ENCODE results near the gene VCL. TPM values are rescaled to one million over a fixed set of nuclear protein-coding genes. Genes with fewer than 3 reads are reported as not detected.

Gene VCL
- total and polyA plus RNA-seq, 9 of the 15 experiments (the other 6 are each of a cell fraction or from before 2014, with no cell fraction given) = 29.8 to 186 (median 76.4) TPM

DNA sequence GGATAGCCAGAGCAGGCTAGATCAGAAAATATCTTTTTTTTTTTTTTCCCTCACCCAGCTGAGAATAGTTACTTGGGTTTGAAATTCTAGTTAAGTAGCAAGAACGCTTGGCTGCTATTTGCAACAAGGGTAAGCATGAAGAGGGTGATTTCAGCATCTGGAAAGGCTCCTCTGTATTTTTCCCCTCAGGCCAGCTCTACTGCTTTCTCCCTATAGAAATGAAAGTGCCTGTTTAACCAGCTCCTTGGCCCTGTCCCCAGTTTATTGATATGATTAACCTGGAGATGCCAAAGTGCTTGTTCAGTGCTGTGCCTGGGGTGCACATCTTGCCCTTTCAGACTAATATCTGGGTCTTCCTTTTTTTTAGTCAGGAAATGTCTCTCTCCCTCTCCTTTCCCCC is 115.6 kb downstream of the VCL start:
- in situ Hi-C loops (cut with MboI) (no loop called here), intact Hi-C loops (cut with micrococcal nuclease) (no loop called here)
- no peaks in the 10 kb centered on the region for H4K20me1 ChIP-seq (replicated peaks; ENCODE audit: control insufficient read depth, insufficient read depth, low read length)
- POLR2A ChIA-PET = interaction anchor here (0.7 to 1.9 kb wide), 4 partner anchors 10 to 1121 kb away, joined by 3 to 11 read pairs (median 4); no protein-coding TSS in a partner anchor
- H3K9ac ChIP-seq (ENCODE audit: insufficient read depth in 1 of 2, low read depth in 2 of 2, low read length in 2 of 2) = no peak overlapping the region
- no peaks in the 10 kb centered on the region for H3K9me1 ChIP-seq (ENCODE audit: control insufficient read depth, insufficient read depth, low read length)
- no TSS peak for BruUV-seq (replicated peaks)
- FAIRE-seq (no peak), DNase-seq (ENCODE audit: extremely low read depth in 1 of 4, low spot score in 3 of 4) (no peak), ATAC-seq (no peak)
- H3K4me3 ChIP-seq = no peak overlapping the region
- no peaks in the 10 kb centered on the region for H3K9me3 ChIP-seq (replicated peaks; ENCODE audit: control insufficient read depth, insufficient read depth, low read depth, low read length)
- TF ChIP-seq, protein P1, sequence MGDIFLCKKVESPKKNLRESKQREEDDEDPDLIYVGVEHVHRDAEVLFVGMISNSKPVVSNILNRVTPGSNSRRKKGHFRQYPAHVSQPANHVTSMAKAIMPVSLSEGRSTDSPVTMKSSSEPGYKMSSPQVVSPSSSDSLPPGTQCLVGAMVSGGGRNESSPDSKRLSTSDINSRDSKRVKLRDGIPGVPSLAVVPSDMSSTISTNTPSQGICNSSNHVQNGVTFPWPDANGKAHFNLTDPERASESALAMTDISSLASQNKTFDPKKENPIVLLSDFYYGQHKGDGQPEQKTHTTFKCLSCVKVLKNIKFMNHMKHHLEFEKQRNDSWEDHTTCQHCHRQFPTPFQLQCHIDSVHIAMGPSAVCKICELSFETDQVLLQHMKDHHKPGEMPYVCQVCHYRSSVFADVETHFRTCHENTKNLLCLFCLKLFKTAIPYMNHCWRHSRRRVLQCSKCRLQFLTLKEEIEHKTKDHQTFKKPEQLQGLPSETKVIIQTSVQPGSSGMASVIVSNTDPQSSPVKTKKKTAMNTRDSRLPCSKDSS (IDR thresholded peaks at IDR 0.05; ENCODE audit: low read depth, partially characterized antibody) = no peak
- TF ChIP-seq NR4A1 (CRISPR knock-in tag; IDR thresholded peaks at IDR 0.05) (no peak), NR4A1 (tag; IDR thresholded peaks at IDR 0.05) (no peak), SNRNP70 (optimal IDR thresholded peaks at IDR 0.05; ENCODE audit: low read depth, low read length) (no peak), RFX1 (IDR thresholded peaks at IDR 0.05) (no peak), ZNF639 (CRISPR knock-in tag; conservative IDR thresholded peaks at IDR 0.05 in 1 of 2, IDR thresholded peaks at IDR 0.05 in 1 of 2) (no peak), ATF3 (IDR thresholded peaks at IDR 0.05) (no peak), ATF3 (CRISPR knock-in tag; conservative IDR thresholded peaks at IDR 0.05) (no peak), RBM14 (IDR thresholded peaks at IDR 0.05; ENCODE audit: borderline replicate concordance, insufficient read depth, low read depth, low read length) (no peak), HOXB6 (CRISPR knock-in tag; IDR thresholded peaks at IDR 0.05; ENCODE audit: borderline replicate concordance) (no peak)
- TF ChIP-seq, protein P2, sequence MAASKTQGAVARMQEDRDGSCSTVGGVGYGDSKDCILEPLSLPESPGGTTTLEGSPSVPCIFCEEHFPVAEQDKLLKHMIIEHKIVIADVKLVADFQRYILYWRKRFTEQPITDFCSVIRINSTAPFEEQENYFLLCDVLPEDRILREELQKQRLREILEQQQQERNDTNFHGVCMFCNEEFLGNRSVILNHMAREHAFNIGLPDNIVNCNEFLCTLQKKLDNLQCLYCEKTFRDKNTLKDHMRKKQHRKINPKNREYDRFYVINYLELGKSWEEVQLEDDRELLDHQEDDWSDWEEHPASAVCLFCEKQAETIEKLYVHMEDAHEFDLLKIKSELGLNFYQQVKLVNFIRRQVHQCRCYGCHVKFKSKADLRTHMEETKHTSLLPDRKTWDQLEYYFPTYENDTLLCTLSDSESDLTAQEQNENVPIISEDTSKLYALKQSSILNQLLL (CRISPR knock-in tag; IDR thresholded peaks at IDR 0.05; ENCODE audit: borderline replicate concordance) = no peak
- 56% methylated on average over 1 of the region's 1 CpG for WGBS (ENCODE audit: insufficient coverage, low coverage, missing lambda C conversion rate)
- H3K27ac ChIP-seq (ENCODE audit: extremely low read depth, low read depth, low read length) = no peak overlapping the region
- no peak overlapping the region for H3K4me2 ChIP-seq (ENCODE audit: insufficient read depth, low read length)
- H2AFZ ChIP-seq (ENCODE audit: low read depth, low read length) = no peak overlapping the region
- H3K4me1 ChIP-seq (replicated peaks in 1 of 2; ENCODE audit: control insufficient read depth in 2 of 2, insufficient read depth in 2 of 2, low read length in 2 of 2) = no peaks in the 10 kb centered on the region
- no peaks in the 10 kb centered on the region for H3K27me3 ChIP-seq (ENCODE audit: control insufficient read depth in 2 of 2, insufficient read depth in 2 of 2, low read length in 2 of 2)
- H3K79me2 ChIP-seq (ENCODE audit: control insufficient read depth, insufficient read depth, low read length) = 0 out of 3 replicates have a peak, but pooled peaks cover 3% of the 10 kb centered on the region
- H3K36me3 ChIP-seq (ENCODE audit: control insufficient read depth, insufficient read depth, low read length) = peaks cover 98% of the 10 kb centered on the region
- CTCF ChIA-PET (ENCODE audit: low intra/inter-chr PET ratio) = no interaction called here

Measured in K562 (cell line).